Measurements from ENCODE around the gene PCDHA13. TPM values are rescaled to one million over a fixed set of nuclear protein-coding genes. Genes with fewer than 3 reads are reported as not detected.

PCDHA13 gene
- total RNA-seq, 4 donors from 2014 or later: 1.8 to 4.0 (median 3.1) TPM

- H3K9me3 ChIP-seq: no peaks in the 10 kb centered on the region
Measured at GRCh38 chr5:140877262-140877581, 4.7 kb upstream of the PCDHA13 start.

DNA sequence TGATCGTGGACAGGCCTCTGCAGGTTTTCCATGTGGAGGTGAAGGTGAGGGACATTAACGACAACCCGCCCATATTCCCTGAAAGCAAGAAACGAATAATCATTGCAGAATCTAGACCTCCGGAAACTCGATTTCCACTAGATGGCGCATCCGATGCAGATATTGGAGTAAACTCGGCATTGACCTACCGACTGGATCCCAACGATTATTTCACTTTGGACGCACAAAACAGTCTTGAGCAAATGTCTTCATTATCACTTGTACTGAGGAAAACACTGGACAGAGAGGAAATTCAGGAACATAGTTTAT lies 621 bp downstream of the PCDHA13 start:
- H3K36me3 ChIP-seq: no peaks in the 10 kb centered on the region
- 21 to 22% methylated on average over 12 of the region's 12 CpGs for WGBS, 2 donors
- intact Hi-C loops (cut with DNase I): loop anchor here (5.0 kb wide), 1 partner anchor 165 kb away; no protein-coding TSS in a partner anchor
- peak; percentile 18 to 24 for DNase-seq
- no peak overlapping the region for H3K4me3 ChIP-seq (replicated peaks in 1 of 3)
- no peaks in the 10 kb centered on the region for H3K27me3 ChIP-seq
- H3K4me1 ChIP-seq: no peaks in the 10 kb centered on the region
- H3K9me3 ChIP-seq: no peaks in the 10 kb centered on the region
- no peak overlapping the region for H3K27ac ChIP-seq
- peak in 4 of 6 experiments; percentile 10 to 38 (median 31) for TF ChIP-seq CTCF (IDR thresholded peaks at IDR 0.05)
- TF ChIP-seq POLR2A (IDR thresholded peaks at IDR 0.05): no peak

More at GRCh38 chr5:140877262-140877581, 4.7 kb upstream of the PCDHA13 start:
- no peak overlapping the region for H3K4me3 ChIP-seq (replicated peaks in 1 of 3)
- no peak for DNase-seq
- no peaks in the 10 kb centered on the region for H3K36me3 ChIP-seq
- TF ChIP-seq POLR2A (IDR thresholded peaks at IDR 0.05) (no peak), CTCF (IDR thresholded peaks at IDR 0.05) (no peak)
- H3K27me3 ChIP-seq: no peaks in the 10 kb centered on the region
- WGBS, 2 donors: 38% methylated on average over 35 of the region's 37 CpGs; no CpG with 5 or more reads in 1 of the 2 donors
- no peak overlapping the region for H3K27ac ChIP-seq
- intact Hi-C loops (cut with DNase I): no loop called here
- no peaks in the 10 kb centered on the region for H3K4me1 ChIP-seq

DNA sequence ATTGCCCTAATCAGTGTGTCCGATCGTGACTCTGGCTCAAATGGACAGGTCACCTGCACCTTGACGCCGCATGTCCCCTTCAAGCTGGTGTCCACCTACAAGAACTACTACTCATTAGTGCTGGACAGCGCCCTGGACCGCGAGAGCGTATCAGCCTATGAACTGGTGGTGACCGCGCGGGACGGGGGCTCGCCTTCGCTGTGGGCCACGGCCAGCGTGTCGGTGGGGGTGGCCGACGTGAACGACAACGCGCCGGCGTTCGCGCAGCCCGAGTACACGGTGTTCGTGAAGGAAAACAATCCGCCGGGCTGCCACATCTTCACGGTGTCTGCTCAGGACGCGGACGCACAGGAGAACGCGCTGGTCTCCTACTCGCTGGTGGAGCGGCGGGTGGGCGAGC lies 1.4 kb downstream of the PCDHA13 start:
- H3K27me3 ChIP-seq: no peaks in the 10 kb centered on the region
- no peak for DNase-seq
- TF ChIP-seq CTCF (IDR thresholded peaks at IDR 0.05) (no peak), POLR2A (IDR thresholded peaks at IDR 0.05) (no peak)
- no peak overlapping the region for H3K27ac ChIP-seq
- H3K9me3 ChIP-seq: no peaks in the 10 kb centered on the region
- intact Hi-C loops (cut with DNase I): loop anchor here (5.0 kb wide), 1 partner anchor 164 kb away; no protein-coding TSS in a partner anchor
- H3K36me3 ChIP-seq: no peaks in the 10 kb centered on the region
- H3K4me3 ChIP-seq (replicated peaks in 1 of 3): no peak overlapping the region
- no peaks in the 10 kb centered on the region for H3K4me1 ChIP-seq
- 42 to 43% methylated on average over 17 to 39 of the region's 41 CpGs for WGBS, 2 donors

DNA sequence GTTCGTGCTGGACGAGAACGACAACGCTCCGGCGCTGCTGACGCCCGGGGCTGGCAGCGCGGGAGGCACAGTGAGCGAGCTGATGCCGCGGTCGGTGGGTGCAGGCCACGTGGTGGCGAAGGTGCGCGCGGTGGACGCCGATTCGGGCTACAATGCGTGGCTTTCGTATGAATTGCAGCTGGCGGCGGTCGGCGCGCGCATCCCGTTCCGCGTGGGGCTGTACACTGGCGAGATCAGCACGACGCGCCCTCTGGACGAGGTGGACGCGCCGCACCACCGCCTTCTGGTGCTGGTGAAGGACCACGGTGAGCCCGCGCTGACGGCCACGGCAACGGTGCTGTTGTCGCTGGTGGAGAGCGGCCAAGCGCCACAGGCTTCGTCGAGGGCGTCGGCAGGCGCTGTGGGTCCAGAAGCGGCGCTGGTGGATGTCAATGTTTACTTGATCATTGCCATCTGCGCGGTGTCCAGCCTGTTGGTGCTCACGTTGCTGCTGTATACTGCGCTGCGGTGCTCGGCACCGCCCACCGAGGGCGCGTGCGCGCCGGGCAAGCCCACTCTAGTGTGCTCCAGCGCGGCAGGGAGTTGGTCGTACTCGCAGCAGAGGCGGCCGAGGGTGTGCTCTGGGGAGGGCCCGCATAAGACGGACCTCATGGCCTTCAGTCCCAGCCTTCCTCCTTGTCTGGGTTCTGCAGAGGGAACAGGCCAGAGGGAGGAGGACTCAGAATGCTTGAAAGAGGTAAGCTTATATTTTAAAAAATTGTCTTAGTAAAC lies 2.2 kb downstream of the PCDHA13 start:
- Histone ChIP-seq H3K27ac (no peak overlapping the region), H3K4me1 (no peaks in the 10 kb centered on the region), H3K27me3 (no peaks in the 10 kb centered on the region), H3K36me3 (no peaks in the 10 kb centered on the region), H3K4me3 (replicated peaks in 1 of 3) (no peak overlapping the region), H3K9me3 (no peaks in the 10 kb centered on the region)
- TF ChIP-seq CTCF (IDR thresholded peaks at IDR 0.05) (no peak), POLR2A (IDR thresholded peaks at IDR 0.05) (no peak)
- intact Hi-C loops (cut with DNase I): loop anchor here (5.0 kb wide), 1 partner anchor 163 kb away; no protein-coding TSS in a partner anchor
- no peak for DNase-seq
- WGBS, 2 donors: 39 to 43% methylated on average over 28 to 56 of the region's 79 CpGs

GRCh38 chr5:140916325-140916724 lies 34.4 kb downstream of the PCDHA13 start:
- Histone ChIP-seq H3K27me3 (no peaks in the 10 kb centered on the region), H3K9me3 (no peaks in the 10 kb centered on the region), H3K4me3 (replicated peaks in 1 of 3) (no peak overlapping the region), H3K36me3 (no peaks in the 10 kb centered on the region), H3K4me1 (no peaks in the 10 kb centered on the region), H3K27ac (no peak overlapping the region)
- TF ChIP-seq POLR2A (IDR thresholded peaks at IDR 0.05): no peak
- no peak for TF ChIP-seq CTCF (IDR thresholded peaks at IDR 0.05)
- no peak for DNase-seq
- intact Hi-C loops (cut with DNase I): no loop called here
- WGBS, 2 donors: 60 to 73% methylated on average over 1 of the region's 1 CpG
